C4-2B (cell line): Measurements from ENCODE around the gene ADPRS.

ENCODE experiments used
- CTCF ChIP-seq: fragments of 450-650 bp; conservative IDR thresholded peaks from 2 replicates; pipeline ENCODE4 v1.5.1; 2017; ENCODE audit warnings: mild to moderate bottlenecking
- ZFX ChIP-seq: fragments of 450-650 bp; IDR thresholded peaks from 2 replicates; pipeline ENCODE4 v1.6.1; 2017

GRCh38 chr1:36099681-36100341 is 11.1 kb downstream of the ADPRS start:
- TF ChIP-seq CTCF (peak; percentile 93), ZFX (no peak)
